ENCODE data around the gene CECR2.

Gene CECR2

GRCh38 chr22:17446698-17447097 lies 77.4 kb downstream of the CECR2 start:
- TF ChIP-seq RAD21 (IDR thresholded peaks at IDR 0.05; ENCODE audit: low read depth): no peak
- TF ChIP-seq USF1 (IDR thresholded peaks at IDR 0.05): no peak
- no peak for TF ChIP-seq TEAD4 (IDR thresholded peaks at IDR 0.05)
- TF ChIP-seq, protein P1, sequence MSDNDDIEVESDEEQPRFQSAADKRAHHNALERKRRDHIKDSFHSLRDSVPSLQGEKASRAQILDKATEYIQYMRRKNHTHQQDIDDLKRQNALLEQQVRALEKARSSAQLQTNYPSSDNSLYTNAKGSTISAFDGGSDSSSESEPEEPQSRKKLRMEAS (IDR thresholded peaks at IDR 0.05): no peak
- TF ChIP-seq EGR1 (IDR thresholded peaks at IDR 0.05): no peak
- no peak for TF ChIP-seq TAF1 (IDR thresholded peaks at IDR 0.05; ENCODE audit: low read depth)
- no peak for TF ChIP-seq ZBTB7A (IDR thresholded peaks at IDR 0.05; ENCODE audit: low read depth)
- no peak for TF ChIP-seq EP300 (IDR thresholded peaks at IDR 0.05; ENCODE audit: borderline replicate concordance)
- TF ChIP-seq YY1 (IDR thresholded peaks at IDR 0.05; ENCODE audit: low read depth): no peak
- TF ChIP-seq FOXM1 (IDR thresholded peaks at IDR 0.05; ENCODE audit: borderline replicate concordance, low read depth): no peak

DNA sequence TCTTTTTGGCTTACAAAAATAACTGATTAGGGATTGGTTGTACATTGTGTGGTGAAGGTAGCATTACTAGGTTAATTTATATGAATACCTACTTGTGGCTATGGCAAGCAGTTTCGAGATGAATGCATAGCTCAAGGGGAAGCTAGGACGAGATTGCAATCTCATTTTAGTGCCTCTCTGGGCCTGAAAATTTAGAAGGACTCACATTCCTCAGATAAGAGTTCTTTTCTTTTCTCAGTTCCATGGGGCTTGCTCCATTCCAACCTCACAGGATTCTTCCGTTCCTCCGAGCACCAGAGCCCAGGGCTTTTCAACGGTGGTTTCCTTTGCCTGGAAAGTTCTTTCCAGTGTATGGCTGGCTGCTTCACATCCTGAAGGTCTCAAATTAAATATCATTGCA lies 82.1 kb downstream of the CECR2 start:
- TF ChIP-seq RAD21 (IDR thresholded peaks at IDR 0.05; ENCODE audit: low read depth): no peak
- no peak for TF ChIP-seq NFIC (IDR thresholded peaks at IDR 0.05)
- no peak for TF ChIP-seq CEBPB (IDR thresholded peaks at IDR 0.05)
- TF ChIP-seq ZBTB7A (IDR thresholded peaks at IDR 0.05; ENCODE audit: low read depth): no peak
- TF ChIP-seq REST (IDR thresholded peaks at IDR 0.05; ENCODE audit: low read depth): no peak
- no peak for TF ChIP-seq FOXM1 (IDR thresholded peaks at IDR 0.05; ENCODE audit: borderline replicate concordance, low read depth)
- TF ChIP-seq, protein P1 (IDR thresholded peaks at IDR 0.05): no peak
- TF ChIP-seq USF1 (IDR thresholded peaks at IDR 0.05): no peak
- TF ChIP-seq TAF1 (IDR thresholded peaks at IDR 0.05; ENCODE audit: low read depth): no peak
- no peak for TF ChIP-seq YY1 (IDR thresholded peaks at IDR 0.05; ENCODE audit: low read depth)
- TF ChIP-seq EP300 (IDR thresholded peaks at IDR 0.05; ENCODE audit: borderline replicate concordance): no peak

- TF ChIP-seq TAF1 (IDR thresholded peaks at IDR 0.05; ENCODE audit: low read depth) (no peak), RAD21 (IDR thresholded peaks at IDR 0.05; ENCODE audit: low read depth) (no peak), TEAD4 (IDR thresholded peaks at IDR 0.05) (no peak), ZBTB7A (IDR thresholded peaks at IDR 0.05; ENCODE audit: low read depth) (no peak), CEBPB (IDR thresholded peaks at IDR 0.05) (no peak), EGR1 (IDR thresholded peaks at IDR 0.05) (no peak)
- TF ChIP-seq, protein P1 (IDR thresholded peaks at IDR 0.05): no peak
These were observed 91.6 kb downstream of the CECR2 start for GRCh38 chr22:17460895-17461294.

DNA sequence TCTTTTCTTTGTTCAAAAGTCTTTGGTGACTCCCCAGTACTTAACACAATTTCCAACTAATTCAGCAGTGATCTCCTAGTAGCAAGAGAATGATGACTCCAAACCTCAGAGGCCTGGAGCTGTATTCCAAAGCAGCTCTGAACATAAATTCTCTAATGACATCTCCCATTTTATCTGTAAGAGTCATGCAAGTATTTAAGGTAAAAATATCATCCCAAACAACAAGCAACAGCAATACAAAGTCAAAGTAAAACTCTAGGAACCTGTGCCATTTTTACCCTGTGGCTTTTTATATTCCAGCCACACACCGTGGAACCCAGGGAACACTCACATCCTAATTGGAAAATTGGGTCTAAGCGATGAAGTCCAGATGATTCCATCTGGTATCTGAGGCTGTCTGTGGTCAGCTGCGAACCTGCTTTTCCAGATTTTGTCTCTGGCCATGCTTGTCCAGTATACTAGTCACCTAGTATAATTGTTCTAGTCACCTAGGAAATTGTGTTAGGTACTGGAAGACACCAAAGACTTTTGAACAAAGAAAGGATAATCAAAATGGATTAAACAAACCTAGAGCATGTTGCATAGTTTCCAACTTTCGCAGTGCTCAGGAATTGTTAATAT lies 101.7 kb downstream of the CECR2 start:
- TF ChIP-seq TCF12 (IDR thresholded peaks at IDR 0.05; ENCODE audit: low read depth) (no peak), NFIC (IDR thresholded peaks at IDR 0.05) (no peak), EGR1 (IDR thresholded peaks at IDR 0.05) (no peak), REST (IDR thresholded peaks at IDR 0.05; ENCODE audit: low read depth) (no peak), ZBTB7A (IDR thresholded peaks at IDR 0.05; ENCODE audit: low read depth) (no peak), EP300 (IDR thresholded peaks at IDR 0.05; ENCODE audit: borderline replicate concordance) (no peak), USF1 (IDR thresholded peaks at IDR 0.05) (no peak), CEBPB (IDR thresholded peaks at IDR 0.05) (no peak), YY1 (IDR thresholded peaks at IDR 0.05; ENCODE audit: low read depth) (no peak), RAD21 (IDR thresholded peaks at IDR 0.05; ENCODE audit: low read depth) (no peak), TEAD4 (IDR thresholded peaks at IDR 0.05) (no peak), TAF1 (IDR thresholded peaks at IDR 0.05; ENCODE audit: low read depth) (no peak), FOXM1 (IDR thresholded peaks at IDR 0.05; ENCODE audit: borderline replicate concordance, low read depth) (no peak), CREB1 (IDR thresholded peaks at IDR 0.05; ENCODE audit: low read depth) (no peak)
- TF ChIP-seq, protein P1 (IDR thresholded peaks at IDR 0.05): no peak

DNA sequence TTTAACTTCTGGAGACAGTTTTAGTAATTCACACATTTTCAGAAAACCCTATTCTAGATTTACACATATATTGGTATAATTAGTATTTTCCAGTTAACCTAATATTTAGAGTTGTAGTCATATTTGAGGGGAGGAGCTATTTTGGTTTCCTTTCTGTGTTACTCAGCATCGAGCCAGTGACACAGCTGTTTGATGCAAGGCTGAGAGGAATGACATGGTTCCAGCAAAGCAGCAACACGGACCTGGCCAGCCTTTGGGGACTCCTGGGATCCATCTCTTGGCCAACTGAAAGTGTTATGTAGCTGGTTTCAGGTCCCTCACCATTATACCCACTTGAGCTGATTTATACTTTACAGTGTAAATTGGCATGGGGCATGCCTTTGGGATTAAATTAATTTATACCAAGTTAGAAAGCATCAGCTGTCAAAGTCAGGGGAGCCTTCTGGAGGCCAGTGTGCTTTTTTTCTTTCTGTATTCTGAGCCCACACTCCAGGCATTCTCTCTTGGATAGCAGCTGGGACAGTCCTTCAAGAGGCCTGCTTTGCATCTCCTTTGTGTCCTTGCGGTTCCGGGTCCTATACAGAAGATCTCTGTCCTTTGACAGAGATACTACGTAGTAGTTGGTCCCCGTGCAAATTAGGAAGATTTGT lies 102.8 kb downstream of the CECR2 start:
- TF ChIP-seq RAD21 (IDR thresholded peaks at IDR 0.05; ENCODE audit: low read depth) (no peak), NFIC (IDR thresholded peaks at IDR 0.05) (no peak), REST (IDR thresholded peaks at IDR 0.05; ENCODE audit: low read depth) (no peak)
